Measurements from ENCODE around the gene LIX1. TPM values are rescaled to one million over a fixed set of nuclear protein-coding genes. Genes with fewer than 3 reads are reported as not detected.

The LIX1 gene
- total RNA-seq, 1 experiment from 2014 or later = not detected

GRCh38 chr5:97078958-97079743 lies 63.3 kb downstream of the LIX1 start:
- Histone ChIP-seq H3K9me2 (replicated peaks; ENCODE audit: low read length) (no peaks in the 10 kb centered on the region), H3K4me3 (ENCODE audit: low read length) (no peak overlapping the region), H3K4me1 (ENCODE audit: insufficient read depth, low read length) (no peaks in the 10 kb centered on the region), H3K79me2 (ENCODE audit: low read length) (no peaks in the 10 kb centered on the region), H2AFZ (ENCODE audit: low read length) (no peak overlapping the region), H3K27ac (ENCODE audit: low read length) (no peak overlapping the region), H3K9me3 (ENCODE audit: low read length) (no peaks in the 10 kb centered on the region), H3F3A (ENCODE audit: low read length, unreplicated experiment) (no peaks in the 10 kb centered on the region), H4K20me1 (ENCODE audit: low read length) (no peaks in the 10 kb centered on the region), H3K4me2 (ENCODE audit: low read length) (no peak overlapping the region), H3K9ac (ENCODE audit: low read length) (no peak overlapping the region), H3K27me3 (ENCODE audit: low read length) (no peaks in the 10 kb centered on the region), H3K36me3 (ENCODE audit: low read depth, low read length) (no peaks in the 10 kb centered on the region)
- intact Hi-C loops (cut with micrococcal nuclease) = no loop called here
- no TSS peak for BruUV-seq (replicated peaks)
- POLR2A ChIA-PET (ENCODE audit: unreplicated experiment) = no interaction called here
- DNase-seq (peak; percentile 26), ATAC-seq (peak; percentile 33; the same call in 1 of the 2 replicates)
- TF ChIP-seq EZH2phosphoT487 (IDR thresholded peaks at IDR 0.05; ENCODE audit: borderline replicate concordance, low read length) (no peak), EZH2 (IDR thresholded peaks at IDR 0.05; ENCODE audit: low read length, unreplicated experiment) (no peak)
- TF ChIP-seq, protein P1, sequence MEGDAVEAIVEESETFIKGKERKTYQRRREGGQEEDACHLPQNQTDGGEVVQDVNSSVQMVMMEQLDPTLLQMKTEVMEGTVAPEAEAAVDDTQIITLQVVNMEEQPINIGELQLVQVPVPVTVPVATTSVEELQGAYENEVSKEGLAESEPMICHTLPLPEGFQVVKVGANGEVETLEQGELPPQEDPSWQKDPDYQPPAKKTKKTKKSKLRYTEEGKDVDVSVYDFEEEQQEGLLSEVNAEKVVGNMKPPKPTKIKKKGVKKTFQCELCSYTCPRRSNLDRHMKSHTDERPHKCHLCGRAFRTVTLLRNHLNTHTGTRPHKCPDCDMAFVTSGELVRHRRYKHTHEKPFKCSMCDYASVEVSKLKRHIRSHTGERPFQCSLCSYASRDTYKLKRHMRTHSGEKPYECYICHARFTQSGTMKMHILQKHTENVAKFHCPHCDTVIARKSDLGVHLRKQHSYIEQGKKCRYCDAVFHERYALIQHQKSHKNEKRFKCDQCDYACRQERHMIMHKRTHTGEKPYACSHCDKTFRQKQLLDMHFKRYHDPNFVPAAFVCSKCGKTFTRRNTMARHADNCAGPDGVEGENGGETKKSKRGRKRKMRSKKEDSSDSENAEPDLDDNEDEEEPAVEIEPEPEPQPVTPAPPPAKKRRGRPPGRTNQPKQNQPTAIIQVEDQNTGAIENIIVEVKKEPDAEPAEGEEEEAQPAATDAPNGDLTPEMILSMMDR (conservative IDR thresholded peaks at IDR 0.05; ENCODE audit: low read depth, low read length) = no peak
- CTCF ChIA-PET = no interaction called here

DNA sequence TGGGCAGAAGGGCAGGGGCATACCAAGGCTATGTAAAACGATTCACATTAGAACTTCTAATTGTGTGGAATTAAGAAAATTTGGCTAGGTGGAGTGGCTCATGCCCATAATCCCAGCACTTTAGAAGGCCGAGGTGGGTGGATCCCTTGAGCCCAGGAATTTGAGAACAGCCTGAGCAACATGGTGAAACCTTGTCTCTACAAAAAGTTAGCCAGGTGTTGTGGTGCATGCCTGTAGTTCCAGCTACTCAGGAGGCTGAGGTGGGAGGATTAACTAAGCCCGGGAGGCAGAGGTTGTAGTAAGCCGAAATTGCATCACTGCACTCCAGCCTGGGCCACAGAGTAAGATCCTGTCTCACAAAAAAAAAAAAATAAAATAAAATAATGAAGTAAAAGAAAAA lies 65.2 kb downstream of the LIX1 start:
- no peaks in the 10 kb centered on the region for H3K36me3 ChIP-seq (ENCODE audit: low read depth, low read length)
- BruUV-seq (replicated peaks) = no TSS peak
- H3K4me2 ChIP-seq (ENCODE audit: low read length) = no peak overlapping the region
- no peak overlapping the region for H3K4me3 ChIP-seq (ENCODE audit: low read length)
- no peak overlapping the region for H2AFZ ChIP-seq (ENCODE audit: low read length)
- H3K9me3 ChIP-seq (ENCODE audit: low read length) = no peaks in the 10 kb centered on the region
- intact Hi-C loops (cut with micrococcal nuclease) = no loop called here
- H3K27me3 ChIP-seq (ENCODE audit: low read length) = no peaks in the 10 kb centered on the region
- DNase-seq = no peak
- ChIA-PET POLR2A (ENCODE audit: unreplicated experiment) (no interaction called here), CTCF (no interaction called here)
- TF ChIP-seq EZH2 (IDR thresholded peaks at IDR 0.05; ENCODE audit: low read length, unreplicated experiment) (no peak), EZH2phosphoT487 (IDR thresholded peaks at IDR 0.05; ENCODE audit: borderline replicate concordance, low read length) (no peak)
- TF ChIP-seq, protein P1 (conservative IDR thresholded peaks at IDR 0.05; ENCODE audit: low read depth, low read length) = no peak
- H3K27ac ChIP-seq (ENCODE audit: low read length) = no peak overlapping the region
- no peak overlapping the region for H3K9ac ChIP-seq (ENCODE audit: low read length)
- no peaks in the 10 kb centered on the region for H3K4me1 ChIP-seq (ENCODE audit: insufficient read depth, low read length)
- H3K79me2 ChIP-seq (ENCODE audit: low read length) = no peaks in the 10 kb centered on the region
- no peak for ATAC-seq
- no peaks in the 10 kb centered on the region for H3K9me2 ChIP-seq (replicated peaks; ENCODE audit: low read length)
- H4K20me1 ChIP-seq (ENCODE audit: low read length) = no peaks in the 10 kb centered on the region
- no peaks in the 10 kb centered on the region for H3F3A ChIP-seq (ENCODE audit: low read length, unreplicated experiment)

GRCh38 chr5:97076098-97076497 lies 66.3 kb downstream of the LIX1 start:
- TF ChIP-seq EZH2 (IDR thresholded peaks at IDR 0.05; ENCODE audit: low read length, unreplicated experiment) (no peak), EZH2phosphoT487 (IDR thresholded peaks at IDR 0.05; ENCODE audit: borderline replicate concordance, low read length) (no peak)
- TF ChIP-seq, protein P1 (conservative IDR thresholded peaks at IDR 0.05; ENCODE audit: low read depth, low read length) = no peak
- H3K27ac ChIP-seq (ENCODE audit: low read length) = no peak overlapping the region
- no peaks in the 10 kb centered on the region for H3K9me2 ChIP-seq (replicated peaks; ENCODE audit: low read length)
- H4K20me1 ChIP-seq (ENCODE audit: low read length) = no peaks in the 10 kb centered on the region
- no peaks in the 10 kb centered on the region for H3K79me2 ChIP-seq (ENCODE audit: low read length)
- H3K4me2 ChIP-seq (ENCODE audit: low read length) = no peak overlapping the region
- no peaks in the 10 kb centered on the region for H3K4me1 ChIP-seq (ENCODE audit: insufficient read depth, low read length)
- ChIA-PET CTCF (no interaction called here), POLR2A (ENCODE audit: unreplicated experiment) (no interaction called here)
- H3F3A ChIP-seq (ENCODE audit: low read length, unreplicated experiment) = no peaks in the 10 kb centered on the region
- no TSS peak for BruUV-seq (replicated peaks)
- H3K9ac ChIP-seq (ENCODE audit: low read length) = no peak overlapping the region
- H2AFZ ChIP-seq (ENCODE audit: low read length) = no peak overlapping the region
- H3K27me3 ChIP-seq (ENCODE audit: low read length) = no peaks in the 10 kb centered on the region
- no peaks in the 10 kb centered on the region for H3K36me3 ChIP-seq (ENCODE audit: low read depth, low read length)
- ATAC-seq (no peak), DNase-seq (no peak)
- no peak overlapping the region for H3K4me3 ChIP-seq (ENCODE audit: low read length)
- no peaks in the 10 kb centered on the region for H3K9me3 ChIP-seq (ENCODE audit: low read length)
- intact Hi-C loops (cut with micrococcal nuclease) = no loop called here
